ENCODE measurements around the gene SUN3.
"Not testable (repeated sequence)": the region's sequence is repeated elsewhere in the genome, so short reads cannot be mapped to it uniquely, and the experiment has no call there.

Gene SUN3

GRCh38 chr7:47944536-47945260, 84.2 kb downstream of the SUN3 start:
- no peak for DNase-seq (ENCODE audit: low spot score)

- no peak for DNase-seq (ENCODE audit: low spot score)
Observed at GRCh38 chr7:47943676-47944474, 85.0 kb downstream of the SUN3 start.

- not testable (repeated sequence) for DNase-seq (ENCODE audit: low spot score)
Observed at GRCh38 chr7:47942651-47943050, 86.3 kb downstream of the SUN3 start.

GRCh38 chr7:47942132-47942531, 86.8 kb downstream of the SUN3 start:
- no peak for DNase-seq (ENCODE audit: low spot score)

DNA sequence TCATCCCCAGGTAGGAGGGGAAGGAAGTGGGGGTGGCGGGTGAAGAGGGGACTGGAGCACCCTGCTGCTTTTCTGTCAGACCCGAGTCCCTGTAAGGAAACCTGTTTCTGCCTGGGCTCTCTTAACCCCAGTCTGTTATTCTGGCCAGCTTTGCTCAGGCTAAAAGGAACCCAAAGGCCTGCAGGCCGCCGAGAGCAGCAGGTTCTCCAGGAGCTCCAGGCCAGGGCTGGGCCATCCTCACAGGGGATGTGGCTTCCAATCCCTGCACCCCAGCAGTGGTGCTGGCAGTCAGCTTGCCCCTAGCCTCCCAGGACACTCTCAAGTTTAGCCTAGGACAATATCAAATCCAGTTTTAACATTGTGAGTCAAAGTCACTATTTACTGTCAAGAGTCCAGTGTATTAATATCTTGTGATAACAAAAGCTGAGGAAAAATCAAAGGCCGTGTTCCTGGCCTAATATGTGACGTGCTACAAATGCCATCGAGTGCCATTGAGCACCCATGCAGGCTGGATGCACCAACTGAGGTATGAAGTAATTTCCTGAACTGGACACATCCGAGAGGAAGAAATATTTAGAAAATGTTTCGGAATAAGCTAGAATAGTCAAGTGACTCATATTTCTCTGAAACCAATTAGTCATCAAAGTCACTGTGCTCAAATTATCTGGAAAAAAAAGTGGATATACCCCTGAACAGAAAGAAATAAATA, 87.6 kb downstream of the SUN3 start:
- DNase-seq (ENCODE audit: low spot score): no peak

- DNase-seq (ENCODE audit: low spot score): no peak
Observed at GRCh38 chr7:47940088-47941013, 88.6 kb downstream of the SUN3 start.

DNA sequence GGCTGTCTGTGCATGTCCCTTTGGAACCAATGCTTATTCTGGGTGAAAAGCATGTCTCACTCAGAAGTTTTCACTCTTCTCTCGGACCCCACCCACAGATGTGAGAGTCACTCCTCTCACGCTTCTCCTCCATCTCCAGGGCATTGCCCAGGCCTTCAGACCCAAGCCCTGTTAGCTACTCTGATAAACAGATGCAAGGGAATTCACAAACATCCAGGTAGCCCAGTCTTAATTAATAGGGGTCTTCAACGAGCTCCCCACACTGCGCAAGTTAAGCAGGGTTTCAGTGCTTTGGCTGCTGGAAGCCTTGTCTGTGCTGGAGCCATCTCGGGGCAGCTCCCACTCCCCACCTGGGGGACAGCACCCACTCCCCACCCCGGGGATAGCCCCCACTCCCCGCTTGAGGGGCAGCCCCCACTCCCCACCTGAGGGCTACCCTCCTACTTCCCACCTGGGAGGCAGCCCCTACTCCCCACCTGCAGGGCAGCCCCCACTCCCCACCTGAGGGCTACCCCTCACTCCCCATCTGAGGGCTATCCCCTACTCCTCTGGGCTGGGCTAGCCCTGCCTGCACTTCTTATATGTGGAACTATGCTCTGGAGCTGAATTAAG, 89.4 kb downstream of the SUN3 start:
- no peak for DNase-seq (ENCODE audit: low spot score)

- DNase-seq (ENCODE audit: low spot score): peak; percentile 67
Observed at GRCh38 chr7:47938574-47939165, 90.2 kb downstream of the SUN3 start.

- peak; percentile 71 for DNase-seq (ENCODE audit: low spot score)
Observed at GRCh38 chr7:47937711-47938573, 91.0 kb downstream of the SUN3 start.
